OCI-LY3 (cell line): Measurements from ENCODE around the gene DDI2.

Source experiments
- EZH2phosphoT487 ChIP-seq: fragments of 200-600 bp; shearing (Covaris generic); IDR thresholded peaks from 2 replicates; pipeline ENCODE4 v1.6.1; 2018; ENCODE audit warnings: antibody characterized with exemption, mixed run types, low read depth
- TF ChIP-seq, protein P1 (sequence below): fragments of 200-600, 300-600 bp; sonication (generic); IDR thresholded peaks from 2 replicates; pipeline ENCODE4 v1.5.1; 2014; ENCODE audit warnings: antibody characterized with exemption, low read length, low read depth

GRCh38 chr1:15584489-15585363 is 32.5 kb upstream of the DDI2 start, which contains the start of gene AGMAT:
- TF ChIP-seq, protein P1, sequence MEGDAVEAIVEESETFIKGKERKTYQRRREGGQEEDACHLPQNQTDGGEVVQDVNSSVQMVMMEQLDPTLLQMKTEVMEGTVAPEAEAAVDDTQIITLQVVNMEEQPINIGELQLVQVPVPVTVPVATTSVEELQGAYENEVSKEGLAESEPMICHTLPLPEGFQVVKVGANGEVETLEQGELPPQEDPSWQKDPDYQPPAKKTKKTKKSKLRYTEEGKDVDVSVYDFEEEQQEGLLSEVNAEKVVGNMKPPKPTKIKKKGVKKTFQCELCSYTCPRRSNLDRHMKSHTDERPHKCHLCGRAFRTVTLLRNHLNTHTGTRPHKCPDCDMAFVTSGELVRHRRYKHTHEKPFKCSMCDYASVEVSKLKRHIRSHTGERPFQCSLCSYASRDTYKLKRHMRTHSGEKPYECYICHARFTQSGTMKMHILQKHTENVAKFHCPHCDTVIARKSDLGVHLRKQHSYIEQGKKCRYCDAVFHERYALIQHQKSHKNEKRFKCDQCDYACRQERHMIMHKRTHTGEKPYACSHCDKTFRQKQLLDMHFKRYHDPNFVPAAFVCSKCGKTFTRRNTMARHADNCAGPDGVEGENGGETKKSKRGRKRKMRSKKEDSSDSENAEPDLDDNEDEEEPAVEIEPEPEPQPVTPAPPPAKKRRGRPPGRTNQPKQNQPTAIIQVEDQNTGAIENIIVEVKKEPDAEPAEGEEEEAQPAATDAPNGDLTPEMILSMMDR: no peak
- no peak for TF ChIP-seq EZH2phosphoT487
